Measurements from ENCODE around the gene EXOC7. TPM values are rescaled to one million over a fixed set of nuclear protein-coding genes. Genes with fewer than 3 reads are reported as not detected.

EXOC7 gene
- total RNA-seq, 3 donors from 2014 or later (not counting 1 experiment from before 2014, with no cell fraction given) = 130 to 149 (median 142) TPM

- ATAC-seq = no peak
- Histone ChIP-seq H3K27ac (ENCODE audit: low read length) (no peak overlapping the region), H3K27me3 (ENCODE audit: control insufficient read depth, insufficient read depth, low read length) (no peaks in the 10 kb centered on the region), H3K36me3 (ENCODE audit: control insufficient read depth, insufficient read depth, low read length) (peaks cover 15% of the 10 kb centered on the region), H3K4me3 (ENCODE audit: low read length) (no peak overlapping the region), H3K9me3 (ENCODE audit: control insufficient read depth, insufficient read depth, low read length) (no peaks in the 10 kb centered on the region), H3K4me1 (ENCODE audit: control insufficient read depth, insufficient read depth, low read length) (peaks cover 6% of the 10 kb centered on the region)
- Mint-ChIP-seq H3K27ac (no peak overlapping the region), H3K4me1 (peaks cover 2 to 4% of the 10 kb centered on the region in 2 donors), H3K27me3 (ENCODE audit: low read depth in 2 of 2) (no peaks in the 10 kb centered on the region), H3K4me3 (no peak overlapping the region), H3K9me3 (no peaks in the 10 kb centered on the region), H3K36me3 (peaks cover 15% of the 10 kb centered on the region)
- TF ChIP-seq CTCF (IDR thresholded peaks at IDR 0.05) = no peak
- WGBS (ENCODE audit: insufficient coverage) = 93% methylated on average over 12 of the region's 13 CpGs
- no peak for DNase-seq
- intact Hi-C loops (cut with micrococcal nuclease) = no loop called here
Measured at GRCh38 chr17:76034428-76035350, 68.9 kb downstream of the EXOC7 start.

GRCh38 chr17:76033139-76033538 lies 70.4 kb downstream of the EXOC7 start:
- WGBS (ENCODE audit: insufficient coverage) = 95% methylated on average over 6 of the region's 6 CpGs
- Mint-ChIP-seq H3K4me3 (no peak overlapping the region), H3K9me3 (no peaks in the 10 kb centered on the region), H3K4me1 (peaks cover 9 to 12% of the 10 kb centered on the region in 2 donors), H3K27me3 (ENCODE audit: low read depth in 2 of 2) (no peaks in the 10 kb centered on the region), H3K27ac (no peak overlapping the region), H3K36me3 (no peaks in the 10 kb centered on the region)
- Histone ChIP-seq H3K4me3 (ENCODE audit: low read length) (no peak overlapping the region), H3K4me1 (ENCODE audit: control insufficient read depth, insufficient read depth, low read length) (peaks cover 16% of the 10 kb centered on the region), H3K27me3 (ENCODE audit: control insufficient read depth, insufficient read depth, low read length) (no peaks in the 10 kb centered on the region), H3K36me3 (ENCODE audit: control insufficient read depth, insufficient read depth, low read length) (peaks cover under 1% of the 10 kb centered on the region), H3K9me3 (ENCODE audit: control insufficient read depth, insufficient read depth, low read length) (no peaks in the 10 kb centered on the region), H3K27ac (ENCODE audit: low read length) (no peak overlapping the region)
- no peak for TF ChIP-seq CTCF (IDR thresholded peaks at IDR 0.05)
- DNase-seq (no peak), ATAC-seq (no peak)
- intact Hi-C loops (cut with micrococcal nuclease) = no loop called here

GRCh38 chr17:76032780-76033108 lies 70.8 kb downstream of the EXOC7 start:
- no peak overlapping the region for H3K27ac Mint-ChIP-seq
- no peaks in the 10 kb centered on the region for H3K9me3 Mint-ChIP-seq
- ATAC-seq (no peak), DNase-seq (no peak)
- no peak overlapping the region for H3K4me3 Mint-ChIP-seq
- Histone ChIP-seq H3K4me1 (ENCODE audit: control insufficient read depth, insufficient read depth, low read length) (peaks cover 16% of the 10 kb centered on the region), H3K9me3 (ENCODE audit: control insufficient read depth, insufficient read depth, low read length) (no peaks in the 10 kb centered on the region), H3K36me3 (ENCODE audit: control insufficient read depth, insufficient read depth, low read length) (no peaks in the 10 kb centered on the region), H3K27ac (ENCODE audit: low read length) (no peak overlapping the region), H3K4me3 (ENCODE audit: low read length) (no peak overlapping the region), H3K27me3 (ENCODE audit: control insufficient read depth, insufficient read depth, low read length) (no peaks in the 10 kb centered on the region)
- intact Hi-C loops (cut with micrococcal nuclease) = no loop called here
- peaks cover 9 to 12% of the 10 kb centered on the region in 2 donors for H3K4me1 Mint-ChIP-seq
- no peaks in the 10 kb centered on the region for H3K27me3 Mint-ChIP-seq (ENCODE audit: low read depth in 2 of 2)
- WGBS (ENCODE audit: insufficient coverage) = 95% methylated on average over 4 of the region's 5 CpGs
- H3K36me3 Mint-ChIP-seq = no peaks in the 10 kb centered on the region
- no peak for TF ChIP-seq CTCF (IDR thresholded peaks at IDR 0.05)

Measured in natural killer cell (primary cell).